ENCODE measurements around the gene GALNT9. TPM values are rescaled to one million over a fixed set of nuclear protein-coding genes. Genes with fewer than 3 reads are reported as not detected.

The GALNT9 gene
- total and polyA plus RNA-seq, 7 experiments from 2014 or later = not detected

DNA sequence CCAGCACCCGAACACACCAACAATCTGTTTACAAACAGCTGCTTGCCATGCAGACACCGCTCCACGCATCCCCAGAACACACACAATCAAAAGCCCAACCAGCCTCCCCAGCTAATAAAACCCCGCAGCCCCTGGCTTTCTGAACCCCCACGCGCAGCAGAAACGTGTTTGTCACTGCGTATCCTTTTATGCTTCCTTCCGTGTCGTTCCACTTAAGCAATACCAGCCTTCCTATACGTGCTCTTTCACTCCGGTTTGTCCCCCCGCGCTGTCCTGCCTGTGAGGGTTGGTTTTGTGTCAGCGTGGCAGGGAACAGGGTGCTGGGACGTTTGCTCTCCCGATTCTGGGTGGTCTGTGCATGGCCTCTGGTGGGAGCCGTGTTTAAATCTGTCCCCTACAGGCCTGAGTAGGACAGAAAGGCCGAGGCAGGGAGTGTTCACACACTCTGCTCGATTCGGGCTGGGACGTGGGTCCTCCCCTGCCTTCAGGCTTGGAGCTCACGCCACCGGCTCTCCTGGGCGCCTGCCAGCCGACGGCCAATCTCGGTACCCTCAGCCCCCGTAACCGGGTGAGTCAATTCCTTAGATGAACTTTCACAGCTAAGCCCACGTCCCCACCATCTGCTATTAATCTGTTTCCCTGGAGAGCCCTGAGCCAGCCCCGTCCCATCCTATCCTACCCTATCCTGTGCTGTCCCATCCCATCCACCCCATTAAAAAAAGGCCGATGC, 125.2 kb downstream of the GALNT9 start:
- H3K9me3 ChIP-seq (ENCODE audit: control insufficient read depth in 2 of 3, low read length in 3 of 3) = no peaks in the 10 kb centered on the region
- H3K27me3 ChIP-seq (ENCODE audit: control insufficient read depth in 2 of 2, insufficient read depth in 2 of 2, low read length in 2 of 2) = peaks cover 0 to 11% of the 10 kb centered on the region in 2 donors
- H3K27ac Mint-ChIP-seq = no peak overlapping the region
- H3K4me3 Mint-ChIP-seq = peak overlapping the region in 1 of 10 donors; percentile 39
- H3K27me3 Mint-ChIP-seq = peaks cover 19 to 32% (median 26%) of the 10 kb centered on the region in 5 donors
- ChIA-PET CTCF (no interaction called here), POLR2A (no interaction called here)
- H3K9me3 Mint-ChIP-seq = peaks cover 0 to 2% (median 0%) of the 10 kb centered on the region in 11 donors
- peaks cover 0 to 8% (median 0%) of the 10 kb centered on the region in 7 donors for H3K4me1 Mint-ChIP-seq
- intact Hi-C loops (cut with micrococcal nuclease) = no loop called here
- no peak for DNase-seq
- H3K36me3 ChIP-seq (ENCODE audit: control insufficient read depth in 2 of 3, insufficient read depth in 3 of 3, low read length in 3 of 3) = no peaks in the 10 kb centered on the region
- H3K27ac ChIP-seq (ENCODE audit: low read depth, low read length) = no peak overlapping the region
- no peak overlapping the region for H3K4me3 ChIP-seq (ENCODE audit: low read length)
- H3K4me1 ChIP-seq (ENCODE audit: control insufficient read depth in 2 of 2, insufficient read depth in 2 of 2, low read length in 2 of 2) = peaks cover 0 to 13% of the 10 kb centered on the region in 2 donors
- no peaks in the 10 kb centered on the region for H3K36me3 Mint-ChIP-seq
- ATAC-seq = no peak

DNA sequence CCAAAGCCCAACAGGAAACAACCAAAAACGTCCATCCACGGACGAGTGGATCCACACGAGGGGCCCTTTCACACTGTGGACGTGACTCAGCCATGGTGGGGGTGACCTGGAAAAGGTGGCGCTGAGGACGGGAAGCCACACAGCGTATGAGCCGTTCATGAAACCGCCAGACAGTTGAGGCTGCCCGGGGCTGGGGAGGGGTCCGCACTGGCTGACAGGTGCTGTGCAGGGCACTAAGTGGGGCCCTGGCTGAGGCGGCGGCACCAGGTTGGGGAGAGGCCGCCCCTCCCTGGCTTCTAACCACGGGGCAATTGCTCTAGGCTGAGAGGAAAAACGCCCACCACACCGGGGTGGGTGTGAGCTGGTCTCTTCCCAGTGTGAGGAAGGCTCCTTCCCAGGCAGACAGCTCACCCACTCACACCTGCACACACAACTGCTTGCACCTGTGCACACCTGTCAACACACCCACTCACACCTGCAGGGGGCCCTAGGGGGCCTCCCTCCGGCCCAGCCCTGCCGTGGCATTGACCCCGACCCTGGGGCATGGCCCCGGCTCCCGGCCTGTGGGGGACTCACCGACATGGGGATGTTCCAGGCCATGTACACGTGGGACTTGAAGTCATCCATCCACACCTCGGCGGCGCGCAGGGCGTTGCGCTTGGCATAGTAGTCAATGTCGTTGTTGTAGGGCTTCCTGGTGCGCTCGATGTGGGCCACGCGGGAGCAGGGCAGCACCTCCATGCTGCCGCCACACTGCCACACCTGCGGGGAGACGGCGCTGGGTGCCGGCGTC, 126.3 kb downstream of the GALNT9 start:
- peaks cover 0 to 8% (median 0%) of the 10 kb centered on the region in 7 donors for H3K4me1 Mint-ChIP-seq
- H3K36me3 Mint-ChIP-seq = no peaks in the 10 kb centered on the region
- Histone ChIP-seq H3K4me1 (ENCODE audit: control insufficient read depth in 2 of 2, insufficient read depth in 2 of 2, low read length in 2 of 2) (peaks cover 0 to 13% of the 10 kb centered on the region in 2 donors), H3K36me3 (ENCODE audit: control insufficient read depth in 2 of 3, insufficient read depth in 3 of 3, low read length in 3 of 3) (no peaks in the 10 kb centered on the region), H3K9me3 (ENCODE audit: control insufficient read depth in 2 of 3, low read length in 3 of 3) (no peaks in the 10 kb centered on the region), H3K27me3 (ENCODE audit: control insufficient read depth in 2 of 2, insufficient read depth in 2 of 2, low read length in 2 of 2) (peaks cover 0 to 11% of the 10 kb centered on the region in 2 donors), H3K4me3 (ENCODE audit: low read length) (no peak overlapping the region), H3K27ac (ENCODE audit: low read depth, low read length) (no peak overlapping the region)
- intact Hi-C loops (cut with micrococcal nuclease) = no loop called here
- H3K4me3 Mint-ChIP-seq = no peak overlapping the region
- peaks cover 19 to 32% (median 26%) of the 10 kb centered on the region in 5 donors for H3K27me3 Mint-ChIP-seq
- ChIA-PET CTCF (no interaction called here), POLR2A (no interaction called here)
- no peaks in the 10 kb centered on the region for H3K9me3 Mint-ChIP-seq
- DNase-seq (no peak), ATAC-seq (no peak)
- no peak overlapping the region for H3K27ac Mint-ChIP-seq

DNA sequence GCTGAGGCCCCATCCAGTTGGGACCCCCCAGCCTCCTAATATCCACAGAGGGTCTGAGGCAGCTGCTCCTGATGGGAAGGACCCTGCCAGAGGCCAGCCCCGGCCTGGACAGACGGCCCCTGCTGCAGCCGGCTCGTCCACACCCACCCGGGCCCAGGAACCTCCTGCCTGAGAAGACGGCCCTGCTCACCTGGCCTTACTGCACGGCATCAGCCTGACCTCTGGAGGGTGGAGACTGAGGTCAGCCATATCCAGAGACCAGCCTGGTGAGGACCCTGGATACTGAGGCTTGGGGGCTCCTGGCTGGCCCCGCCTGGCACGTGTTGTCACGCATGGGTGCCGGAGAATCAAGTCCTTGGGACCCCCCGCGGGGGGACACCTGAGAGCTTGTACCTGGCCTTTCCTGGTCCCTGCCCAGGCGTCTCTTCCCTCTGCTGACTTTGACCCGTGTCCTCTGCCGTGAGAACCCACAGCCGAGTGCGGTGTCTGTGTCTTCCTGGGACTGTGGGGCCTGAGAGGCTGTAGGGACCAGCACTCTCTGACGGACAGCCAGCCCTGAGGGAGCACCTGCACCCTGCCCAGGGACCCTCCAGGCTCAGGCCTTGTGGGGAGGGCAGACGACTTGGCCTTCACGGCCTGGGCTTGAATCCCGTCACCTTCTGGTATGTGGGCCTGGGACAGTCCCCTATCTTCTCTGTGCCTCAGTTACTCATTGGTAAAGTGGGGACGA, 127.8 kb downstream of the GALNT9 start:
- H3K36me3 ChIP-seq (ENCODE audit: control insufficient read depth in 2 of 3, insufficient read depth in 3 of 3, low read length in 3 of 3) = no peaks in the 10 kb centered on the region
- no peak overlapping the region for H3K27ac Mint-ChIP-seq
- POLR2A ChIA-PET = no interaction called here
- peaks cover 0 to 8% (median 0%) of the 10 kb centered on the region in 7 donors for H3K4me1 Mint-ChIP-seq
- no peak for DNase-seq
- H3K9me3 Mint-ChIP-seq = no peaks in the 10 kb centered on the region
- intact Hi-C loops (cut with micrococcal nuclease) = no loop called here
- H3K9me3 ChIP-seq (ENCODE audit: control insufficient read depth in 2 of 3, low read length in 3 of 3) = no peaks in the 10 kb centered on the region
- H3K4me3 Mint-ChIP-seq = no peak overlapping the region
- no peak overlapping the region for H3K27ac ChIP-seq (ENCODE audit: low read depth, low read length)
- no peak for ATAC-seq
- H3K36me3 Mint-ChIP-seq = no peaks in the 10 kb centered on the region
- H3K27me3 ChIP-seq (ENCODE audit: control insufficient read depth in 2 of 2, insufficient read depth in 2 of 2, low read length in 2 of 2) = peaks cover 0 to 11% of the 10 kb centered on the region in 2 donors
- CTCF ChIA-PET = no interaction called here
- H3K4me1 ChIP-seq (ENCODE audit: control insufficient read depth in 2 of 2, insufficient read depth in 2 of 2, low read length in 2 of 2) = peaks cover 0 to 13% of the 10 kb centered on the region in 2 donors
- peaks cover 14 to 24% (median 22%) of the 10 kb centered on the region in 5 donors for H3K27me3 Mint-ChIP-seq
- H3K4me3 ChIP-seq (ENCODE audit: low read length) = no peak overlapping the region

DNA sequence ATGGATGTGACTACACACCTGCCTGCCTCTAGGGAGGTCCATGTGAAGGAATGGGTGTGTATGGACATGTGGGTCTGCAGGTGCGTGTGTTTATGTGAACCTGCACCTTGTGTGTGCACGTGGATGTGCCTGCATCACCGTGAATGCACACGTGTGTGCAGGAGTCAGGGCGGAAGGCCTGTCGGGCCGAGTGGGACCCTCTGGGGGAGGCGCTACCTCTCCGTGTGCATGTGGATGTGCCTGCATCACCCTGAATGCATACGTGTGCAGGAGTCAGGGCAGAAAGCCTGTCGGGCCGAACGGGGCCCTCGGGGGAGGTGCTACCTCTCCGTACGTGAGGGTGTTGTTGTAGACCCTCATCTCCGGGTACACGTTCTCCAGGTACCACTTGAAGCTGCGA, 128.6 kb downstream of the GALNT9 start:
- H3K27ac Mint-ChIP-seq = peak overlapping the region in 1 of 9 donors; percentile 31
- Histone ChIP-seq H3K27me3 (ENCODE audit: control insufficient read depth in 2 of 2, insufficient read depth in 2 of 2, low read length in 2 of 2) (peaks cover 0 to 10% of the 10 kb centered on the region in 2 donors), H3K9me3 (ENCODE audit: control insufficient read depth in 2 of 3, low read length in 3 of 3) (no peaks in the 10 kb centered on the region), H3K27ac (ENCODE audit: low read depth, low read length) (no peak overlapping the region), H3K36me3 (ENCODE audit: control insufficient read depth in 2 of 3, insufficient read depth in 3 of 3, low read length in 3 of 3) (no peaks in the 10 kb centered on the region), H3K4me3 (ENCODE audit: low read length) (no peak overlapping the region), H3K4me1 (ENCODE audit: control insufficient read depth in 2 of 2, insufficient read depth in 2 of 2, low read length in 2 of 2) (peaks cover 0 to 9% of the 10 kb centered on the region in 2 donors)
- POLR2A ChIA-PET = no interaction called here
- peaks cover 14 to 19% (median 15%) of the 10 kb centered on the region in 5 donors for H3K27me3 Mint-ChIP-seq
- CTCF ChIA-PET = no interaction called here
- H3K4me1 Mint-ChIP-seq = peaks cover 0 to 8% (median 0%) of the 10 kb centered on the region in 7 donors
- H3K9me3 Mint-ChIP-seq = no peaks in the 10 kb centered on the region
- H3K36me3 Mint-ChIP-seq = no peaks in the 10 kb centered on the region
- H3K4me3 Mint-ChIP-seq = no peak overlapping the region
- no peak for ATAC-seq
- DNase-seq = no peak
- intact Hi-C loops (cut with micrococcal nuclease) = no loop called here

DNA sequence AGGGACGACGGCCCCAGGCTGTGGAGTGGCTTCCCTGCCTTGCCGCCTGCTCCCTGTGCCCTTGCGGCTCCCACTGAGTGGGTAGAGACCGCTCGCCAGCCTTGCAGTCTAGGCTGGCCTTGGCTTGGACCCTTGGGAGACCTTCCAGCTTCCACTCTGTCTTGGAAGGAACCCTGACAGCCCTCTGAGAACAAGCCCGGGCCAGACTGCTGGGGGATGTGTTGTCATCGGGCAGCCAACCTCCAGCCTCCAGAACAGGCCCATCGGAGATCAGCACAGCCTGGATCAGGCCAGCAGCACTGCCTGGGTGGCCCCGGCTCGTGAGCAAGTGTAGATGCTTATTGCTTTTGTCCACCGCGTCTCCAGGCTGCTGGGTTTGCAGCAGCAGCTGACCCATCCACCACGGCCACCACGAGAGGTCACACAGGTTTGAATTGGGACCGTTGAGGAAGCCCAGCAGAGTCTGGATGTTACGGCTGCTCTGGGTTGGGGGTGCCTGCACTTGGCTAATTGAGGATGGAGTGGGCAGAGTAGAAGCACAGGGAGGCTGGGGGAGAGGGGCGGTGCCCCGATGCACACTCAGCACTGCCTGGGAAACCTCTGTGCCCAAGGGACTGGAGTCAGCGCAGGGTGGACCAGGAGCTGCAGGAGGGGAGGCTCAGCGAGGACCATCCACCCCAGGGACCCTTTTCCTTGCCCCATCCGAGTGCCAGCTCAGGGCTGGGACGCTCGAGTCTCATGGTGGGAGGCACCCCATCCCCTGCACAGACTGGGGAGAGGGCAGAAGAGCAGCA, 129.7 kb downstream of the GALNT9 start:
- CTCF ChIA-PET = no interaction called here

DNA sequence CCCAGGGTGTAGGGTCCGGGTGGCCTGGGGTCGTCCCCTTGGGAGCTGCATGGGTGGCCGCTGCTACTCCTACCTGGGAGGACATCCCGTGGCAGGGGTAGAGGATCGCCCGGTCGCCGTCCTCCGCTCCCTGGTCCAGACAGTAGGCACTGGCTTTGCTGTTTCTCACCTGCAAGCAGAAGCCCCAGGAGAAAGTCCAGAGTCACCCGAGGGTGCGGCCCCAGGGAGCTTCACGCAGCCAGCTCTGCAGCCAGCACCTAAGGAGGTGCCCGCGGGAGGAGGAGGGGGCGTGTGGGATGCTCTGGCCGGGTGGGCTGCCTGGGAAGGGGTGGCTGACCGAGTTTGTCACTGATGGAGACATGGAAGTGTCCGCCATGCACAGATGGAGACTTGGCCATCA, 130.3 kb downstream of the GALNT9 start:
- CTCF ChIA-PET = no interaction called here
- H3K36me3 Mint-ChIP-seq = peaks cover 0 to 3% (median 0%) of the 10 kb centered on the region in 5 donors
- DNase-seq = no peak
- H3K27ac Mint-ChIP-seq = no peak overlapping the region
- H3K27me3 Mint-ChIP-seq = peaks cover 3 to 4% (median 3%) of the 10 kb centered on the region in 5 donors
- POLR2A ChIA-PET = no interaction called here
- H3K4me1 Mint-ChIP-seq = no peaks in the 10 kb centered on the region
- Histone ChIP-seq H3K27me3 (ENCODE audit: control insufficient read depth in 2 of 2, insufficient read depth in 2 of 2, low read length in 2 of 2) (no peaks in the 10 kb centered on the region), H3K4me3 (ENCODE audit: low read length) (no peak overlapping the region), H3K9me3 (ENCODE audit: control insufficient read depth in 2 of 3, low read length in 3 of 3) (peaks cover 0 to 6% (median under 1%) of the 10 kb centered on the region in 3 experiments), H3K4me1 (ENCODE audit: control insufficient read depth in 2 of 2, insufficient read depth in 2 of 2, low read length in 2 of 2) (no peaks in the 10 kb centered on the region), H3K27ac (ENCODE audit: low read depth, low read length) (no peak overlapping the region), H3K36me3 (ENCODE audit: control insufficient read depth in 2 of 3, insufficient read depth in 3 of 3, low read length in 3 of 3) (no peaks in the 10 kb centered on the region)
- ATAC-seq = no peak
- H3K9me3 Mint-ChIP-seq = peaks cover 0 to 4% (median 2%) of the 10 kb centered on the region in 11 donors
- H3K4me3 Mint-ChIP-seq = no peak overlapping the region
- intact Hi-C loops (cut with micrococcal nuclease) = no loop called here

More for the DNA sequence above, 129.7 kb downstream of the GALNT9 start:
- no peaks in the 10 kb centered on the region for H3K36me3 ChIP-seq (ENCODE audit: control insufficient read depth in 2 of 3, insufficient read depth in 3 of 3, low read length in 3 of 3)
- POLR2A ChIA-PET = interaction anchor here (0.7 kb wide), 1 partner anchor 58 kb away, joined by 3 read pairs; no protein-coding TSS in a partner anchor
- no peak overlapping the region for H3K27ac ChIP-seq (ENCODE audit: low read depth, low read length)
- no peaks in the 10 kb centered on the region for H3K27me3 ChIP-seq (ENCODE audit: control insufficient read depth in 2 of 2, insufficient read depth in 2 of 2, low read length in 2 of 2)
- Mint-ChIP-seq H3K9me3 (no peaks in the 10 kb centered on the region), H3K27me3 (peaks cover 9 to 10% (median 10%) of the 10 kb centered on the region in 5 donors), H3K36me3 (no peaks in the 10 kb centered on the region), H3K4me3 (no peak overlapping the region), H3K4me1 (peaks cover 0 to under 1% (median 0%) of the 10 kb centered on the region in 7 donors), H3K27ac (no peak overlapping the region)
- intact Hi-C loops (cut with micrococcal nuclease) = no loop called here
- H3K4me1 ChIP-seq (ENCODE audit: control insufficient read depth in 2 of 2, insufficient read depth in 2 of 2, low read length in 2 of 2) = no peaks in the 10 kb centered on the region
- ATAC-seq (no peak), DNase-seq (no peak)
- H3K9me3 ChIP-seq (ENCODE audit: control insufficient read depth in 2 of 3, low read length in 3 of 3) = peaks cover 0 to under 1% (median 0%) of the 10 kb centered on the region in 3 experiments
- no peak overlapping the region for H3K4me3 ChIP-seq (ENCODE audit: low read length)

Measured in naive thymus-derived CD4-positive, alpha-beta T cell (primary cell).